GM12875 (cell line): ENCODE measurements around the gene SEPHS2.
"Not testable (repeated sequence)": the region's sequence is repeated elsewhere in the genome, so short reads cannot be mapped to it uniquely, and the experiment has no call there.

Source experiments
- H3K4me3 ChIP-seq: one replicate; pipeline ENCODE4 v1.5.1; 2011; ENCODE audit warnings: low read depth, low read length, control low read depth
- TF ChIP-seq, protein P1 (sequence below): IDR thresholded peaks from 2 replicates; pipeline ENCODE4 v1.5.1; 2011; ENCODE audit warnings: low read depth, mild to moderate bottlenecking, control low read depth, inconsistent platforms, low read length, moderate library complexity, borderline replicate concordance; ENCODE audit not compliant: insufficient read depth

Gene SEPHS2

DNA sequence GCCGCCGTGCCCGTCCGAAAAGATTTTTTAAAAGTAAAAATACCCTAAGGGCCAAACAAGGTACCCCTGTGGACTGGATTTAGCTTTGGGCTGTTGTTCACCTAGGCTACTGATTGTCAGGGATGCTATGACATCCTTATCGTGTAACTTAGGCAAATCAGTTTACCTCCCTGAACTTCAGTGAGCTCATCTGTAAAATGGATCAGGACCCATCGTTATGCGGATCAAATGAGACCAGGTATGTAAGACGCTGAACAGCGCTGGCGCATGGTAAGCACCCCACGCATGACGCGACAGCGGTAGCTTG, 38.9 kb downstream of the SEPHS2 start:
- peak overlapping the region; percentile 72 for H3K4me3 ChIP-seq
- TF ChIP-seq, protein P1, sequence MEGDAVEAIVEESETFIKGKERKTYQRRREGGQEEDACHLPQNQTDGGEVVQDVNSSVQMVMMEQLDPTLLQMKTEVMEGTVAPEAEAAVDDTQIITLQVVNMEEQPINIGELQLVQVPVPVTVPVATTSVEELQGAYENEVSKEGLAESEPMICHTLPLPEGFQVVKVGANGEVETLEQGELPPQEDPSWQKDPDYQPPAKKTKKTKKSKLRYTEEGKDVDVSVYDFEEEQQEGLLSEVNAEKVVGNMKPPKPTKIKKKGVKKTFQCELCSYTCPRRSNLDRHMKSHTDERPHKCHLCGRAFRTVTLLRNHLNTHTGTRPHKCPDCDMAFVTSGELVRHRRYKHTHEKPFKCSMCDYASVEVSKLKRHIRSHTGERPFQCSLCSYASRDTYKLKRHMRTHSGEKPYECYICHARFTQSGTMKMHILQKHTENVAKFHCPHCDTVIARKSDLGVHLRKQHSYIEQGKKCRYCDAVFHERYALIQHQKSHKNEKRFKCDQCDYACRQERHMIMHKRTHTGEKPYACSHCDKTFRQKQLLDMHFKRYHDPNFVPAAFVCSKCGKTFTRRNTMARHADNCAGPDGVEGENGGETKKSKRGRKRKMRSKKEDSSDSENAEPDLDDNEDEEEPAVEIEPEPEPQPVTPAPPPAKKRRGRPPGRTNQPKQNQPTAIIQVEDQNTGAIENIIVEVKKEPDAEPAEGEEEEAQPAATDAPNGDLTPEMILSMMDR, result no peak

GRCh38 chr16:30401768-30402425, 43.8 kb downstream of the SEPHS2 start:
- TF ChIP-seq, protein P1, result no peak
- H3K4me3 ChIP-seq, result no peak overlapping the region

- peak overlapping the region; percentile 47 for H3K4me3 ChIP-seq
- TF ChIP-seq, protein P1, result no peak
Observed at GRCh38 chr16:30399435-30400186, 46.1 kb downstream of the SEPHS2 start.

GRCh38 chr16:30398661-30399434, 46.8 kb downstream of the SEPHS2 start:
- TF ChIP-seq, protein P1, result no peak
- H3K4me3 ChIP-seq, result no peak overlapping the region

- TF ChIP-seq, protein P1, result no peak
- H3K4me3 ChIP-seq, result no peak overlapping the region
Observed at GRCh38 chr16:30397776-30398660, 47.7 kb downstream of the SEPHS2 start.

- TF ChIP-seq, protein P1, result no peak
- no peak overlapping the region for H3K4me3 ChIP-seq
Observed at GRCh38 chr16:30397056-30397455, 48.6 kb downstream of the SEPHS2 start.

DNA sequence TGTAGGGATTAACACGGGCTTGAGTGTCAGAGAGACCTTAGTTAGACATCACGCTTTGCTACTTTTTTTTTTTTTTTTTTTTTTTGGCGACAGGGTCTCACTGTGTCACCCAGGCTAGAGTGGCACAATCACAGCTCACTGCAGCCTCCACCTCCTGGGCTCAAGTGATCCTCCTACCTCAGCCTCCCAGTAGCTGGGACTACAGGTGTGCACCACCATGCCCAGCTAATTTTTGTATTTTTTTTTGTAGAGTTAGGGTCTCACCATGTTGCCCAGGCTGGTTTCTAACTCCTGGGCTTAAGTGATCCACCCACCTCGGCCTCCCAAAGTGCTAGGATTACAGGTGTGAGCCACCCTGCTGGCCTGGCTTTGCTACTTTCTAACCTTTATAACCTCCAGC, 49.0 kb downstream of the SEPHS2 start:
- not testable (repeated sequence) for H3K4me3 ChIP-seq
